WERI-Rb-1 (cell line): ENCODE data around the gene IFNAR2.
"Not testable (repeated sequence)": the region's sequence is repeated elsewhere in the genome, so short reads cannot be mapped to it uniquely, and the experiment has no call there.

Experiments used
- DNase-seq: peaks from one replicate; pipeline ENCODE4 v3.0.0-alpha.2; 2020
- H3K27ac ChIP-seq: fragments of 250-450 bp; sonication (Bioruptor Pico); 2 replicates; pipeline ENCODE4 v1.5.1; 2020; ENCODE audit warnings: mild to moderate bottlenecking, moderate library complexity
- H3K27me3 ChIP-seq: fragments of 250-450 bp; sonication (Bioruptor Pico); 2 replicates; pipeline ENCODE4 v1.5.1; 2021; ENCODE audit warnings: mild to moderate bottlenecking, low read depth, moderate library complexity; ENCODE audit not compliant: insufficient read depth, severe bottlenecking
- H3K36me3 ChIP-seq: fragments of 250-450 bp; sonication (Bioruptor Pico); 2 replicates; pipeline ENCODE4 v1.5.1; 2020; ENCODE audit warnings: mild to moderate bottlenecking, moderate library complexity
- H3K4me3 ChIP-seq: 2 replicates; pipeline ENCODE4 v1.5.1; 2011; ENCODE audit warnings: low read depth, mild to moderate bottlenecking, control low read depth, low read length
- H3K9me3 ChIP-seq: fragments of 250-450 bp; sonication (Bioruptor Pico); 2 replicates; pipeline ENCODE4 v1.5.1; 2021; ENCODE audit warnings: mild to moderate bottlenecking, moderate library complexity; ENCODE audit not compliant: severe bottlenecking
- TF ChIP-seq, protein P1 (sequence below): IDR thresholded peaks from 2 replicates; pipeline ENCODE4 v1.5.1; 2011; ENCODE audit warnings: low read depth, mild to moderate bottlenecking, control low read depth, inconsistent platforms, low read length

IFNAR2 gene

DNA sequence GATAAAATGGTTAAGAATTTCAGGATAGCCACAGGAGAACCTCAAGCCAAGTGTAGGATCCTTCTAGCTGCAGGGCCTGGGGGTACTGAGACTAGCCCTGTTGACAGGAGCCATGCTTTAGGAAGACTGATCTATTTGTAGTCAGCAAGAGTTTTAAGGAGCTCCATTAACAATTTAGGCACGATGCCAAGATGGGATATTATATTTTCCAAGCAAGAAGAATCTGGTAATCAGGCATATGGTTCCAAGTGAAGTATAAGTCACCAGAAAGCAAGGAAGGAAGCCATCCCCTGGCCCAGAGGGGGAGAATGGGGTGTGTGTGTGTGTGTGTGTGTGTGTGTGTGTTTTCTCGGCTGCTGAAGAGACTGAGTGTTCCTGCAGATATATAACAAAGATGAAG lies 7.0 kb downstream of the IFNAR2 start:
- H3K27me3 ChIP-seq, result no peaks in the 10 kb centered on the region
- TF ChIP-seq, protein P1, sequence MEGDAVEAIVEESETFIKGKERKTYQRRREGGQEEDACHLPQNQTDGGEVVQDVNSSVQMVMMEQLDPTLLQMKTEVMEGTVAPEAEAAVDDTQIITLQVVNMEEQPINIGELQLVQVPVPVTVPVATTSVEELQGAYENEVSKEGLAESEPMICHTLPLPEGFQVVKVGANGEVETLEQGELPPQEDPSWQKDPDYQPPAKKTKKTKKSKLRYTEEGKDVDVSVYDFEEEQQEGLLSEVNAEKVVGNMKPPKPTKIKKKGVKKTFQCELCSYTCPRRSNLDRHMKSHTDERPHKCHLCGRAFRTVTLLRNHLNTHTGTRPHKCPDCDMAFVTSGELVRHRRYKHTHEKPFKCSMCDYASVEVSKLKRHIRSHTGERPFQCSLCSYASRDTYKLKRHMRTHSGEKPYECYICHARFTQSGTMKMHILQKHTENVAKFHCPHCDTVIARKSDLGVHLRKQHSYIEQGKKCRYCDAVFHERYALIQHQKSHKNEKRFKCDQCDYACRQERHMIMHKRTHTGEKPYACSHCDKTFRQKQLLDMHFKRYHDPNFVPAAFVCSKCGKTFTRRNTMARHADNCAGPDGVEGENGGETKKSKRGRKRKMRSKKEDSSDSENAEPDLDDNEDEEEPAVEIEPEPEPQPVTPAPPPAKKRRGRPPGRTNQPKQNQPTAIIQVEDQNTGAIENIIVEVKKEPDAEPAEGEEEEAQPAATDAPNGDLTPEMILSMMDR, result no peak
- H3K36me3 ChIP-seq, result peaks cover 4% of the 10 kb centered on the region
- H3K4me3 ChIP-seq, result no peak overlapping the region
- peaks cover 3% of the 10 kb centered on the region for H3K9me3 ChIP-seq
- DNase-seq, result no peak
- H3K27ac ChIP-seq, result no peak overlapping the region

DNA sequence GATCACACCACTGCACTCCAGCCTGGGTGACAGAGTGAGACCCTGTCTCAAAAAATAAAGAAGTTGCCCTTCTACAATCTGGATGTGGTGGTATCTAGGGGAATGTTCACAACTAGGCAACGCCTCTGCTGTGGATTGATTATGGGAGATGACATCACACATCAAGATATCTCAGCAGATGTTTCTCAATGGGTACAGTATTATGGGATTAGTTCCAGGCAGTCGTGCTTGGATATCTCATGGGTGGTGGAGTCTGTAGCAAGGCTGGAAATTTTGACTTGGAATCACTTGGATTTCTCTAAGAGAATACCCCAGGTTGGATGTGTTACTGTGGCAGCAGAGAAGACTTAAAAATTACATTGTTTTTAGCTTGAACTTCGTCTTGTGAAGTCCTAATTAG lies 7.7 kb downstream of the IFNAR2 start:
- H3K36me3 ChIP-seq, result peaks cover 10% of the 10 kb centered on the region
- no peaks in the 10 kb centered on the region for H3K27me3 ChIP-seq
- H3K4me3 ChIP-seq, result no peak overlapping the region
- H3K27ac ChIP-seq, result no peak overlapping the region
- peaks cover 3% of the 10 kb centered on the region for H3K9me3 ChIP-seq
- TF ChIP-seq, protein P1, result no peak
- DNase-seq, result no peak

DNA sequence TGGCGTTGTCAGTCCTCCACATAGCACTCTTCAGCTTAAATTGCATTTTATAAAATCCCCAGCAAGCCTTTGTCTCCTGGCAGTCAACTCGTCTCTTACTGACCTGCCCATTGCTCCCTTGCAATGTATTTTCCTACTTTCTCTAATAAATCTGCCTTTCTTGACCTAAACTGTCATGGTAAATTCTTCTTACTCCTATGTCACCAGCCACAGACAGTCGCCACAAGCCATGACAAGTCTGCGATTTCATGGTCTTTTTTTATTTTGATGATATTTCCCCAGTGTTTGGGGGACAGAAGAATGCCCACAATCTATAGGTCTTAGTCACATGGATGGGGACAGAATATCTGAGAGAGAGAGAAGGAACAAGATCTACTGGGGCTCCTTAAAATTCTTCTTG lies 8.4 kb downstream of the IFNAR2 start:
- no peak overlapping the region for H3K27ac ChIP-seq
- TF ChIP-seq, protein P1, result no peak
- no peak overlapping the region for H3K4me3 ChIP-seq
- peaks cover 3% of the 10 kb centered on the region for H3K9me3 ChIP-seq
- no peaks in the 10 kb centered on the region for H3K27me3 ChIP-seq
- peaks cover 8% of the 10 kb centered on the region for H3K36me3 ChIP-seq
- DNase-seq, result no peak

DNA sequence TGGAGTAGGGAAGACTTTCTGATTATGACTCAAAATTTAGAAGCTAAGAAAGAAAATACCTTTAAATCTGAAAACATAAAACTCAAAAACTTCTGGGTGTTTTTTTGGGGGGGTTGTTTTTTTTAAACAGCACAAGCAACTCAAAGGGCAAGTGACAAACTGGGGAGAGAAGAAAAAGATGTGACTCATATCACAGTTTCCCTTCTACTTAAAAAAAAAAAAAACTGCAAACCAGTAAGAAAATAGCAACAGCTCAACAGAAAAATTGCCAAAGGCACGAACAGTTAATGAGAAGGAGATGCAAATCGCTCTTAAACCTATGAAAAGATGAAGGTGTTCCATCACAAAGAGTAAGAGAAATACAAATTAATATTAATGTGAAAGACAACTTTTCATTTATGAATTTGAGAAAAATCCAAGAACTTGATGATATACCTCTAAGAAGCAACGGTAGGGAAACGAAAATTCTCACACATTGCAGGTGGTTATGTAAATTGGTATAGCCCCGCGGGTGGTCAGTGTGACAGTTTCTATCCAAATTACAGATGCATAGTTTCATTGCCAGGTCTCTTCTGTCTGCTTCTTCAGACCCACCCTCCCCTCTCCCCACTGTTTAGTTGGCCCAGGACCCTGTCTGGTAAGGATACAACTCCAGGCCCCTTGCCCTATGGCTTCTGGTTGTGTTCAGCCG lies 9.0 kb downstream of the IFNAR2 start:
- Histone ChIP-seq H3K27ac (no peak overlapping the region), H3K27me3 (no peaks in the 10 kb centered on the region), H3K4me3 (no peak overlapping the region)

DNA sequence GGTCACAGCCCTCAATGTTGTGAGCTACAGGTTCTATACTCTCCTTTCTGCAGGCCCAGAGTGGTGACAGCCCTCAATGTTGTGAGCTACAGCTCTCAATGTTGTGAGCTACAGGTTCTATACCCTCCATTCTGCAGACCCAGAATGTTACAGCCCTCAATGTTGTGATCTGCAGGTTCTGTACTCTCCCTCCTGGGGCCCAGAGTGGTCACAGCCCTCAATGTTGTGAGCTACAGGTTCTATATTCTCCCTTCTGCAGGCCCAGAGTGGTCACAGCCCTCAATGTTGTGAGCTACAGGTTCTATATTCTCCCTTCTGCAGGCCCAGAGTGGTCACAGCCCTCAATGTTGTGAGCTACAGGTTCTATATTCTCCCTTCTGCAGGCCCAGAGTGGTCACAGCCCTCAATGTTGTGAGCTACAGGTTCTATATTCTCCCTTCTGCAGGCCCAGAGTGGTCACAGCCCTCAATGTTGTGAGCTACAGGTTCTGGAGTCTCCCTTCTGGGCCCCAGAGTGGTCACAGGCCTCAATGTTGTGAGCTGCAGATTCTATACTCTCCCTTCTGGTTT lies 9.9 kb downstream of the IFNAR2 start:
- H3K4me3 ChIP-seq, H3K27ac ChIP-seq: not testable (repeated sequence)

More for the DNA sequence above, 9.0 kb downstream of the IFNAR2 start:
- Histone ChIP-seq H3K36me3 (peaks cover 12% of the 10 kb centered on the region), H3K9me3 (peaks cover 3% of the 10 kb centered on the region)
- TF ChIP-seq, protein P1, result no peak
- DNase-seq, result no peak

DNA sequence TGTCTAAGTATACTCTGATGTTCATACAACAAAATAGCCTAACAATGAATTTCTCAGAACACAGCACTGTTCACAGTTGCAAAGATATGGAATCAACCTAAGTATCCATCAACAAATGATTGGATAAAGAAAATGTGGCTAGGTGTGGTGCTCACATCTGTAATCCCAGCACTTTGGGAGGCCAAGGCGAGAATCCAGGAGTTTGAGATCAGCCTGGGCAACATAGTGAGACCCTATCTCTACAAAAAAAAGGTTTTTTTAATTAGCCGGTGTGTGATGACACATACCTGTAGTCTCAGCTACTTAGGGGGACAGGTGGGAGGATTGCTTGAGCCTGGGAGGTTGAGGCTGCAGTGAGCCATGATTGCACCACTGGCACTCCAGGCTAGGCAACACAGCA lies 10.7 kb downstream of the IFNAR2 start:
- Histone ChIP-seq H3K27ac (no peak overlapping the region), H3K9me3 (peaks cover 3% of the 10 kb centered on the region), H3K36me3 (peaks cover 28% of the 10 kb centered on the region), H3K27me3 (no peaks in the 10 kb centered on the region), H3K4me3 (no peak overlapping the region)
- TF ChIP-seq, protein P1, result no peak
- no peak for DNase-seq

More for the DNA sequence above, 9.9 kb downstream of the IFNAR2 start:
- H3K9me3 ChIP-seq, DNase-seq, H3K27me3 ChIP-seq: not testable (repeated sequence)
- peaks cover 20% of the 10 kb centered on the region for H3K36me3 ChIP-seq
